Neural crest cell (in vitro differentiated cells): Measurements from ENCODE around the gene NR5A2. TPM values are rescaled to one million over a fixed set of nuclear protein-coding genes. Genes with fewer than 3 reads are reported as not detected.

Experiments
- DNase-seq: peaks from one replicate; pipeline ENCODE4 v3.0.0; 2021; ENCODE audit warnings: low read depth, mixed read lengths, low spot score
- H3K27ac Mint-ChIP-seq: one replicate; pipeline ENCODE4 v1.8.0; 2021; ENCODE audit warnings: mild to moderate bottlenecking, mixed read lengths; ENCODE audit not compliant: unreplicated experiment
- H3K27me3 Mint-ChIP-seq: 2 replicates; pipeline ENCODE4 v1.8.0; 2021; ENCODE audit warnings: low read depth, mild to moderate bottlenecking, mixed read lengths
- H3K36me3 Mint-ChIP-seq: 2 replicates; pipeline ENCODE4 v1.8.0; 2021; ENCODE audit warnings: low read depth, mild to moderate bottlenecking, mixed read lengths
- H3K4me1 Mint-ChIP-seq: 2 replicates; pipeline ENCODE4 v1.8.0; 2021; ENCODE audit warnings: mixed read lengths
- H3K4me3 Mint-ChIP-seq: one replicate; pipeline ENCODE4 v1.8.0; 2021; ENCODE audit warnings: mild to moderate bottlenecking, mixed read lengths
- H3K9me3 Mint-ChIP-seq: 2 replicates; pipeline ENCODE4 v1.8.0; 2021; ENCODE audit warnings: mixed read lengths
- CTCF ChIP-seq: fragments of 200-600 bp; sonication (generic); conservative IDR thresholded peaks from 2 replicates; pipeline ENCODE4 v1.5.0; 2021; ENCODE audit warnings: antibody characterized with exemption, mild to moderate bottlenecking
- total RNA-seq: library from RNA; stranded (reverse); gene quantifications from 2 replicates; pipeline ENCODE4 v1.2.1, GENCODE V29; 2021

The NR5A2 gene
- total RNA-seq, 1 donor from 2014 or later: not detected

- no peak overlapping the region for H3K4me3 Mint-ChIP-seq
- no peaks in the 10 kb centered on the region for H3K36me3 Mint-ChIP-seq
- TF ChIP-seq CTCF: no peak
- peaks cover 60% of the 10 kb centered on the region for H3K27me3 Mint-ChIP-seq
- no peaks in the 10 kb centered on the region for H3K9me3 Mint-ChIP-seq
- no peak overlapping the region for H3K27ac Mint-ChIP-seq
- H3K4me1 Mint-ChIP-seq: peaks cover 10% of the 10 kb centered on the region
- no peak for DNase-seq
These were observed 45.3 kb downstream of the NR5A2 start for GRCh38 chr1:200072636-200073285.

DNA sequence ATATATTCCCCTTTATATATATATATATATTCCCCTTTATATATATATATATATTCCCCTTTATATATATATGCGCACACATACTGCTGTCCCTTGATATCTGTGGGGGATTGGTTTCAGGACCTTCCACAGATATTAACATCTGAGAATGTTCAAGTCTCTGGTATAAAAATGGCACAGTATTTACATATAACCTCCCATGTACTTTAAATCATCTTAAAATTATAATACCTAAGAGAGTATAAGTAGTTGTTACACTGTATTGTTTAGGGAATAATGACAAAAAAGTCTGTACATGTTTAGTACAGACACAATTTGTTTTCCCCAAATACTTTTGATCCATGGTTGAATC, 45.8 kb downstream of the NR5A2 start:
- no peaks in the 10 kb centered on the region for H3K9me3 Mint-ChIP-seq
- H3K27ac Mint-ChIP-seq: no peak overlapping the region
- DNase-seq: no peak
- no peaks in the 10 kb centered on the region for H3K36me3 Mint-ChIP-seq
- peaks cover 56% of the 10 kb centered on the region for H3K27me3 Mint-ChIP-seq
- no peak for TF ChIP-seq CTCF
- no peak overlapping the region for H3K4me3 Mint-ChIP-seq
- H3K4me1 Mint-ChIP-seq: peaks cover 10% of the 10 kb centered on the region

DNA sequence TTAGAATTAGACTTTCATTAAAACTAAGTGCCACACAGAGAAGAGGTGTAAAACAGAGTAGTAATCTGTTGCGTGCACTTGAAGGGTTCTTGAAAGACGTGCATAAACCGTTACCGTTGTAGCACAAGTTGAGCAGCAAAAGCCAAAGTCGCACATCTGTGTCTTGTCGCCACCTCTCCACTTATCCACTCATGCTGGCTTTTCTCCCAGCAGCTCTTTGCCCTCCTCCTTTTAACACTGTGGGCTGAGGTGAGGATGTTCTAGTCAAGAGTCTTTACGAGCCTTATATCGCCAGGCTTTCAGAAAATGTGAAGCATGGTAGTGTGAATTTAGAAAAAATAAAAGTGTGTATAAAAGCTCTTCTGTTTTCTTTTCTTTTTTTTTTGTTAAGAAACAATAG, 48.0 kb downstream of the NR5A2 start:
- Mint-ChIP-seq H3K4me3 (no peak overlapping the region), H3K27ac (no peak overlapping the region), H3K36me3 (no peaks in the 10 kb centered on the region), H3K27me3 (peaks cover 47% of the 10 kb centered on the region), H3K4me1 (peaks cover 27% of the 10 kb centered on the region), H3K9me3 (no peaks in the 10 kb centered on the region)
- DNase-seq: no peak
- TF ChIP-seq CTCF: no peak

DNA sequence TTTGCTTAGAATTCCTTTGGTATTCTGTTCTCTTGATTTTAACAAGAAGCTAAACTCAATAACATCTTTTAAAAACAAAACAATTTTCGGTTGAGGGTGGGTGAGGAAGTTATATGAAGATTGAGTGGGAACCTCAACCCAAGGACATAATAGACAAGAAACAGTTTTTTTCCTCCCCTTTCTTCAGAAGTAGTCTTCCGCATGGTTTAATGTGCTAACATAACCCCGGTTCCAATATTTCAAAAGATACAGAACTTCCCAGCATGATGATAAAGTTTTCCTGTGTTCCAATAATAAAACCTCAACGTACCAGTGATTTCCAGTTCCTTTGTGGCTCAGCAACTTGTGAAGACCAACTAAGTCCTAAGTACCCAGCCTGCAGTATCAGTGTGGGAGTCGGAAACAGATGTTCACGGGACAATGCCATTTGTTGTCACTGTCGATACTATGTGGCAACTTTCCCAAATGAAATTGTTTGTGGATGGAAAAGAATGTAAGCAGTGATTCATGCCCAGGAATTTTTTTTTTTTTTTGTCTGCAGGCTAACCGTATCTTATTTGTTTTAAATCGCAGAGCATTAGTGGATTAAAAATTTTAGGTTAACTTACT, 48.5 kb downstream of the NR5A2 start:
- no peak overlapping the region for H3K4me3 Mint-ChIP-seq
- H3K27me3 Mint-ChIP-seq: peaks cover 47% of the 10 kb centered on the region
- H3K4me1 Mint-ChIP-seq: peaks cover 32% of the 10 kb centered on the region
- H3K9me3 Mint-ChIP-seq: no peaks in the 10 kb centered on the region
- H3K36me3 Mint-ChIP-seq: no peaks in the 10 kb centered on the region
- DNase-seq: no peak
- H3K27ac Mint-ChIP-seq: no peak overlapping the region
- no peak for TF ChIP-seq CTCF

DNA sequence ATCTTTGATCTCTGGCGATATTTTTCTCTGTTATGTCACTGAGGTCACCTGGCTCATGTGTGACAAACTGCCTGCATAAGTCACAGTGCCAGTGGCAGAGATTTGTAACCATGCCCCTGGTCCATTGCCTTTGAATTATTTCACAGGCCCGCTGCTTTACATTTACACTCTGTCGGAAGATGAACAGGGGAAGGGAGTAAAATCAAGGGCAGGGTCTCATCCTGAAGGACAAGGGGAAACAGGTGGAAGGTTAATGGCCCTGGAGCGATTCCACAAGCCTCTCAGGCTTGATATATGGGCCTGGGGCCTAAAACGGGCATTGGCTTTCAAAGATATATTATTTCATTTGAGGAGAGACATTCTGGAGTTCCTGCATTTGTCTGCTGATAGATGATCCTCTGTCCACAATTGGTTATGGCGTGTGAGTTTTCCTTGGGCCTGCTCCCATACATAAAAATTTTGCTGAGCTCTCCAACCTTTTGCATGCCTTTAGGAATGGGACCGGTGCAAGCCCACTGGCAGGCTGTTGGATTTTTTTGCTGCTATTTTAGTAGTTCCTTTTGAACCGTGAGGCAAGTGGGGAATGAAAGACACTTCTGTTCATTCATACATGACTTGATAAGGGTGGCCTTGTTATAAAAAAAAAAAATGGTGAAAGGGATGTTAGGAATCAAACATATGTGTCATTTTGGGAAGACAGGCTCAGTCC, 51.9 kb downstream of the NR5A2 start:
- Mint-ChIP-seq H3K4me3 (no peak overlapping the region), H3K4me1 (peaks cover 46% of the 10 kb centered on the region), H3K27me3 (peaks cover 53% of the 10 kb centered on the region), H3K9me3 (no peaks in the 10 kb centered on the region), H3K27ac (no peak overlapping the region), H3K36me3 (no peaks in the 10 kb centered on the region)
- no peak for DNase-seq
- TF ChIP-seq CTCF: no peak
